Endothelial cell of umbilical vein (primary cell): ENCODE data around the gene DLX1. TPM values are rescaled to one million over a fixed set of nuclear protein-coding genes. Genes with fewer than 3 reads are reported as not detected.

Experiments used
- BruUV-seq: library from RNA; stranded (reverse); fragments of 400-500 nt; replicated peaks from 2 replicates; lab custom pipeline; 2021; lab: Mats Ljungman, UMichigan
- CTCF ChIA-PET: fragments of 300-600, 350-600 bp; sonication (Branson Sonifier 250); formaldehyde crosslinking; loops from one replicate; lab custom pipeline; 2021; ENCODE audit warnings: antibody characterized with exemption, inconsistent platforms; lab: Charles Lee
- POLR2A ChIA-PET: fragments of 300-600, 350-600 bp; sonication (Branson Sonifier 250); formaldehyde crosslinking; loops from one replicate; lab custom pipeline; 2021; ENCODE audit warnings: antibody characterized with exemption, inconsistent platforms; lab: Charles Lee
- DNase-seq: peaks from one replicate; pipeline ENCODE4 v3.0.0-alpha.2; 2011; ENCODE audit warnings: low read depth, low spot score
- FAIRE-seq: peaks from 2 replicates; lab custom pipeline; 2011; peaks lifted over from hg19 to GRCh38; lab: Jason Lieb, UNC
- H2AFZ ChIP-seq: 2 replicates; pipeline ENCODE4 v1.6.0; 2012; ENCODE audit warnings: low read depth, low read length, control low read depth, inconsistent platforms
- H3K27ac ChIP-seq: 2 replicates; pipeline ENCODE4 v1.5.1; 2011; ENCODE audit warnings: low read depth, mild to moderate bottlenecking, control low read depth, low read length, moderate library complexity; ENCODE audit not compliant: insufficient read depth
- H3K27me3 ChIP-seq, 2 experiments: 2 replicates each; pipeline versions ENCODE4 v1.6.0 to v1.6.1; 2011; ENCODE audit warnings: low read length in 2 of 2, mixed read lengths in 1 of 2; ENCODE audit not compliant: control insufficient read depth in 2 of 2, insufficient read depth in 2 of 2
- H3K36me3 ChIP-seq, 2 experiments: 2 replicates in 1 of 2; 3 replicates in 1 of 2; pipeline ENCODE4 v1.5.1; 2011; ENCODE audit warnings: low read length in 2 of 2, mild to moderate bottlenecking in 1 of 2, moderate library complexity in 1 of 2; ENCODE audit not compliant: control insufficient read depth in 2 of 2, insufficient read depth in 2 of 2; ENCODE audit errors: extremely low read depth in 1 of 2
- H3K4me1 ChIP-seq: 3 replicates; pipeline ENCODE4 v1.5.1; 2011; ENCODE audit warnings: mild to moderate bottlenecking, low read length; ENCODE audit not compliant: control insufficient read depth, insufficient read depth; ENCODE audit errors: extremely low read depth
- H3K4me2 ChIP-seq: 2 replicates; pipeline ENCODE4 v1.6.1; 2011; ENCODE audit warnings: low read length, control low read depth, mixed read lengths; ENCODE audit not compliant: insufficient read depth
- H3K4me3 ChIP-seq, 3 experiments: fragments of 200-600 bp in 1 of 3; sonication (generic), shearing (Covaris generic) in 1 of 3; replicated peaks in 1 of 3; 2 replicates each; pipeline ENCODE4 v1.5.1; 2011 to 2016; ENCODE audit warnings: control low read depth in 3 of 3, low read length in 3 of 3, mild to moderate bottlenecking in 2 of 3, inconsistent platforms in 1 of 3, low read depth in 1 of 3, moderate library complexity in 1 of 3; ENCODE audit not compliant: insufficient read depth in 1 of 3
- H3K79me2 ChIP-seq: 2 replicates; pipeline ENCODE4 v1.6.0; 2012; ENCODE audit warnings: low read length, inconsistent platforms; ENCODE audit not compliant: control insufficient read depth, insufficient read depth
- H3K9ac ChIP-seq: replicated peaks from 2 replicates; pipeline ENCODE3; 2011; ENCODE audit warnings: low read length, control low read depth; ENCODE audit not compliant: insufficient read depth; ENCODE audit errors: extremely low read depth
- H3K9me1 ChIP-seq: replicated peaks from 3 replicates; pipeline ENCODE4 v1.6.0; 2011; ENCODE audit warnings: mild to moderate bottlenecking, low read length; ENCODE audit not compliant: control insufficient read depth, insufficient read depth; ENCODE audit errors: extremely low read depth
- H3K9me3 ChIP-seq: replicated peaks from 2 replicates; pipeline ENCODE4 v1.5.1; 2012; ENCODE audit warnings: low read length, inconsistent platforms; ENCODE audit not compliant: control insufficient read depth, insufficient read depth
- H4K20me1 ChIP-seq: replicated peaks from 2 replicates; pipeline ENCODE3; 2011; ENCODE audit warnings: mild to moderate bottlenecking, low read length; ENCODE audit not compliant: control insufficient read depth, insufficient read depth; ENCODE audit errors: extremely low read depth
- EZH2 ChIP-seq: IDR thresholded peaks from 2 replicates; pipeline ENCODE4 v1.6.1; 2012; ENCODE audit warnings: borderline replicate concordance, low read depth, mild to moderate bottlenecking, moderate library complexity, low read length, inconsistent platforms; ENCODE audit not compliant: severe bottlenecking
- JUN ChIP-seq: IDR thresholded peaks from 2 replicates; pipeline ENCODE4 v1.6.1; 2011; ENCODE audit warnings: borderline replicate concordance, low read depth; ENCODE audit not compliant: insufficient read length, insufficient read depth
- POLR2AphosphoS5 ChIP-seq: IDR thresholded peaks from 2 replicates; pipeline ENCODE4 v1.6.1; 2012; ENCODE audit warnings: low read depth, mild to moderate bottlenecking, control low read depth, low read length, moderate library complexity; ENCODE audit not compliant: insufficient read depth
- dilution Hi-C: fragments of 300-500 bp; cut with MboI; formaldehyde crosslinking; loops from one replicate; pipeline ENCODE4 v1.15.0; 2019; ENCODE audit warnings: low sequenced_read_pairs; ENCODE audit not compliant: extremely low pct_ligation_motif_present
- intact Hi-C: fragments of 100-400 bp; cut with micrococcal nuclease; formaldehyde crosslinking; loops from one replicate; pipeline ENCODE4 v1.10.0; 2022
- polyA plus RNA-seq, 4 experiments: library from polyadenylated mRNA; depleted of rRNA in 3 of 4; stranded (reverse) in 3 of 4; unstranded in 1 of 4; fragments of >200 nt; gene quantifications; 2 replicates each; pipeline versions ENCODE4 v1.2.1 to v1.2.3, GENCODE V29; 2011 to 2012; ENCODE audit warnings: missing spikeins in 1 of 4
- total RNA-seq: library from RNA; stranded (reverse); gene quantifications from 2 replicates; pipeline ENCODE4 v1.2.3, GENCODE V29; 2021

DLX1 gene
- total and polyA plus RNA-seq, 2 donors (not counting 3 experiments of a cell fraction or from before 2014, with no cell fraction given) = 0.12 TPM; not detected in 1

DNA sequence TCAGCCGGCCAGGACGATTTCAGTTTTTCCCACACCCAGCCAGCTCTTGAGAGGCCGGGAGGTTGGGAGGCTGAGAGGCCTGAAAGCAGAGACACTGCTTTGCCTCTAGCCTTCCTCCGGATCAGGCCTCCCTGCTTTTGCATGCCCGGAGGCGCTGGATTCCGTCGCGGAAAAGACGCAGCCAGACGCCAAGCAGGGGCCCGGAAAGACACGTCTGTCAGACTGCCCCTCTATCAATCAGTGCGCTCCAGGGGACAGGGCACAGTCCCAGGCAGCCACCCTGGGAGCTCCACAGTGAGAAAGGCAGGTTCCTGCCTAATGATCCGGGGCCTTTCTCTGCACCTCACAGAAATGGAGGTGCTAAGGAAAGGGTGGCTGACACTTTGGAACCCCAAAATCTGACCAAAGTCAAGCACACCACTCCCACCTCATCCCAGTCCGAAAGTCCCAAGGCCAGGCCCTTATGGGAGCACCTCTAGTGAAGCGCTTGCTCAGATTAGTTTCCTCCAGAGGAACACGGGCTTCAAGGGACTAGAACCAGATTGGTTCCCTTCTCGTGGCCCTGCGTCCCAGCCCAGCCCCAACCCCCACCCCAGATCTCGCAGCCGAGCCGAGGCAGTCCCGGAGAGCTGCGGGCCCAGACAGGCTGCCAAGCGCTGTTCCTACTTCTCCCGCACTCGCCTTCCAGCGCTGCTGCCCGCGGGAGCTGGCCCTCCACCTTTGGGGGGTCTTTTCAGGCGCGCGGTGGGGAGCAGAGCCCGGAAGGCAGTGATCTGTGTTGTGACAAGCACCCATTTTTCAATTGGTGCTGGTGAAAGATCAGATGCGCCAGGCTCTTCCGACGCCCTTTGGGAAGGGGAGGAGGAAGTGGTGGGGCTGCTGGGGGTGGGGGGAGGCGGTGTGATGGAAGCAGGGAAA lies 5.0 kb downstream of the DLX1 start:
- Histone ChIP-seq H3K4me3 (no peak overlapping the region), H3K27me3 (peaks cover 87 to 100% of the 10 kb centered on the region in 2 experiments), H3K27ac (no peak overlapping the region), H3K9me3 (no peaks in the 10 kb centered on the region), H3K4me1 (peaks cover 14% of the 10 kb centered on the region), H3K79me2 (no peaks in the 10 kb centered on the region), H2AFZ (no peak overlapping the region), H3K9me1 (no peaks in the 10 kb centered on the region), H3K36me3 (no peaks in the 10 kb centered on the region), H4K20me1 (no peaks in the 10 kb centered on the region), H3K9ac (no peak overlapping the region), H3K4me2 (no peak overlapping the region)
- ChIA-PET CTCF (interaction anchor here (1.5 to 2.4 kb wide), 2 partner anchors 8 to 17 kb away, joined by 7 to 8 read pairs; no protein-coding TSS in a partner anchor), POLR2A (no interaction called here)
- dilution Hi-C loops (no loop called here), intact Hi-C loops (no loop called here)
- BruUV-seq = no TSS peak
- TF ChIP-seq EZH2 = peak; percentile 94
- TF ChIP-seq JUN = no peak
- FAIRE-seq = no peak
- DNase-seq = no peak

DNA sequence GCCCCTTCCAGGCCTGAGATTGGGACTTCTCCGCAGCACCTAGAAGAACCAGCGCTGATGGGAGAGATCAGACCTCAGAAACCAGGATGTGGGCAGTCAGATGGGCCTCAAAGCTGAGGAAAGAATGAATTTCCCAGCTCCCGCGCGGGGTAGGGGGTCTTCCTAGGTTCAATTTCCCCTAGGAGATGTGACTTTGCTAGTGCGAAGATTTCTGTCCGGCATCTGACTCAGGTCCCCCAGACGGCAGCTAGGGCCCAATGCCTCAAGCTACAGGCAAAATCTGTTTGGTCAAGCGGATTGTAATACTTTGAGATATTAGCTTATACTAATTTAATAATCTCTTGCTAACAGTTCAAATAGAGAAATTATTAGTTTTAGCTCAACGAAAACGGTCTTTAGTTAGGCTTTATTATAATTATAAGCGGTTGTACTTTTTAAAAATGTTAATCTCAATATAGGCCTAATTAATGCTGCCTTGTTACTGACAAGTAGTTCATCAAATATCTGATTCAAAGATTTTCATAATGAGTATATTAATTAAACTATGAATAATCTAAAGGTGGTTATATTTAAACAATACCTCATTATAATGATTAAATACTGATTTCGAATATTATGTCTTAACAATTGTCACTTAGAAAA lies 5.8 kb downstream of the DLX1 start:
- DNase-seq = no peak
- ChIA-PET CTCF (interaction anchor here (1.0 to 2.4 kb wide), 3 partner anchors 9 to 387 kb away, joined by 3 to 8 read pairs (median 7); no protein-coding TSS in a partner anchor), POLR2A (no interaction called here)
- H3K9me1 ChIP-seq = no peaks in the 10 kb centered on the region
- H3K79me2 ChIP-seq = no peaks in the 10 kb centered on the region
- FAIRE-seq = no peak
- H3K9ac ChIP-seq = no peak overlapping the region
- no peak overlapping the region for H3K4me2 ChIP-seq
- H3K4me1 ChIP-seq = peaks cover 17% of the 10 kb centered on the region
- TF ChIP-seq POLR2AphosphoS5 (no peak), EZH2 (peak; percentile 14)
- H3K36me3 ChIP-seq = no peaks in the 10 kb centered on the region
- H3K9me3 ChIP-seq = no peaks in the 10 kb centered on the region
- no peak overlapping the region for H2AFZ ChIP-seq
- H3K27me3 ChIP-seq = peaks cover 85 to 100% of the 10 kb centered on the region in 2 experiments
- no peaks in the 10 kb centered on the region for H4K20me1 ChIP-seq
- H3K27ac ChIP-seq = no peak overlapping the region
- BruUV-seq = no TSS peak
- no peak overlapping the region for H3K4me3 ChIP-seq
- intact Hi-C loops (no loop called here), dilution Hi-C loops (no loop called here)
